GM12872 (cell line): ENCODE data around the gene KRTAP1-3.
"Not testable (repeated sequence)": the region's sequence is repeated elsewhere in the genome, so short reads cannot be mapped to it uniquely, and the experiment has no call there.

ENCODE experiments used
- CTCF ChIP-seq: IDR thresholded peaks from 3 replicates; pipeline ENCODE4 v1.5.1; 2011; ENCODE audit warnings: low read depth, mild to moderate bottlenecking, low read length, moderate library complexity; ENCODE audit not compliant: insufficient read depth

The KRTAP1-3 gene

DNA sequence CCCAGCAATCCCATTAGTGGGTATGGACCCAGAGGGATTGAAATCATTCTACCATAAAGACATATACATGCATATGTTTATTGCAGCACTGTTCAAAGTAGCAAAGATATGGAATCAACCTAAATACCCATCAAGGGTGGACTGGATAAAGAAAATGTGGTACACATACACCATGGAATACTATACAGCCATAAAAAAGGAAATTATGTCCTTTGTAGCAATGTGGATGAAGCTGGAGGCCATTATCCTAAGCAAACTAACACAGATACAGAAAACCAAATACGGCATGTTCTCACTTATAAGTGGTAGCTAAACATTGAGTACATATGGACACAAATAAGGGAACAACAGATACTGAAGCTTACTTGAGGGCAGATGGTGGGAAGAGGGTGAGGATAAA, 22.9 kb upstream of the KRTAP1-3 start:
- TF ChIP-seq CTCF = no peak

GRCh38 chr17:41055130-41055529, 20.5 kb upstream of the KRTAP1-3 start, which contains the start of gene KRTAP2-2:
Gene KRTAP2-2 (minus strand): TSS chr17:41055230. CDS start chr17:41055211, 19 bp downstream.
- TF ChIP-seq CTCF = not testable (repeated sequence)

GRCh38 chr17:41054025-41054424, 19.4 kb upstream of the KRTAP1-3 start:
- TF ChIP-seq CTCF = no peak

DNA sequence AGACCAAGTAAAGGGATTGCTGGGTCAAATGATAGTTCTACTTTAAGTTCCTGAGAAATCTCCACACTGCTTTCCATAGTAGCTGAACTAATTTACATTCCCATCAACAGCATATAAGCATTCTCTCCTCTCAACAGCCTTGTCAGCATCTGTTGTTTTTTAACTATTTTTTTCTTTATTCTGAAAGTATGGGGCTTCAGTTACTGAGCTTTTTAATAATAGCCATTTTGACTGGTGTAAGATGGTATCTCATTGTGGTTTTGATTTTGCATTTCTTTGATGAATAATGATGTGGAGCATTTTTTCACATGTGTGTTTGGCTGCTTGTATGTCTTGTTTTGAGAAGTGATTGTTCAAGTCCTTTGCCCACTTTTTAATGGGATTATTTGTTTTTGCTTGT, 17.9 kb upstream of the KRTAP1-3 start:
- no peak for TF ChIP-seq CTCF

- no peak for TF ChIP-seq CTCF
These were observed 14.4 kb upstream of the KRTAP1-3 start for GRCh38 chr17:41049110-41049509.

- TF ChIP-seq CTCF = no peak
These were observed 13.8 kb upstream of the KRTAP1-3 start for GRCh38 chr17:41048441-41048840.

GRCh38 chr17:41046735-41047465, 12.2 kb upstream of the KRTAP1-3 start, which contains the start of gene KRTAP2-1:
Gene KRTAP2-1 (minus strand): TSS chr17:41047316. CDS start chr17:41047267, 49 bp downstream.
- TF ChIP-seq CTCF = not testable (repeated sequence)
